HL-60 (cell line): Measurements from ENCODE around the gene CLCNKB.

Source experiments
- POLR2AphosphoS5 ChIP-seq: IDR thresholded peaks from 2 replicates; pipeline ENCODE4 v1.6.1; 2012; ENCODE audit warnings: low read depth
- TF ChIP-seq, protein P1 (sequence below): IDR thresholded peaks from one replicate; pipeline ENCODE4 v1.5.1; 2011; ENCODE audit warnings: low read length, control low read depth, inconsistent platforms; ENCODE audit not compliant: insufficient read depth
- TF ChIP-seq, protein P2 (sequence below): IDR thresholded peaks from 2 replicates; pipeline ENCODE4 v1.6.1; 2012; ENCODE audit warnings: low read depth; ENCODE audit not compliant: insufficient replicate concordance

DNA sequence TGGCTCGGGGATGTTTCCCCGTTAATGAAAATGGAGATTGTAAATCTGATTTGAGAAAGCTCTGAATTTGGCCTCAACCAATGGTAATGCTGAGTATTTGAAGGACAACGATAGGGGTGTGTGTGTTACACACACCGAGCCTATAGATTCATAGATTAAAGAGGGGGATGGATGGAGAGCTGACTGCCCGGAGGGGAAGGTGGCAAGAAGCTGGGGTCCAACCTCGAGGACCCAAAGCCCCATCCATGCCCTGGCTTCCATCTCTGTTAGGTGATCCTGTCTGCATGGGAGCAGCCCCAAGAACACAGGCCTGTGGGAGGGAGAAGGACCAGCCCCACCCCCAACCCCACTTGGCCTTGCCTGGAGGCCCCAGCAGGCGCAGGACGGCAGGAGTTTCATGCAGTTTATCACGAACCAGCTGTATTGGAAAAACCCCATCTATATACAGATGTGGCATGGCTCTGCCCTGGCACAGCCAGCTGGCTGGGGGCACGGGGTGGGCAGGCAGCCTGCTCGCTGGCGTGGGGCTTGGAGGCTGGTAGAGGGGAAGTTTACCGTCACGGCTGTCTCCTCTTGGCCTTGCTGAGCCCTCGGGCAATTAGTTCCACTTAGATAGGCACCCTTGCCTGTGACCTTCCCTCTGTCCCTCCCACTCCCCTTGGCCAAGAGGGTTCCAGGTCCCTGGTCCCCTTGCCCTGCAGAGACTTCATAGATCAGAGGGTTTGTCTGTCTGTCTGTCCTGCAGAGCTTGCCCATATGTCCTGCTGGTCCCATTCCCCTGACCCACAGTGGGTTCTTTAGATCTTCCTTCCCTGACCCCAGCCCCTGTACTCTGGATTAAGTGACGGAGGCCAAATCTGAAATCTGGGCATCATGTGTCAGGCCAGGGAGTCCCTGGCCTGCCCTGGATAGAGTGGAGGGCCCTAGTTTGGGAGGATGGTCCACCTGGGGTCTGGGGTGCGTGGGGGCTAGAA lies 28.8 kb upstream of the CLCNKB start:
- TF ChIP-seq, protein P1, sequence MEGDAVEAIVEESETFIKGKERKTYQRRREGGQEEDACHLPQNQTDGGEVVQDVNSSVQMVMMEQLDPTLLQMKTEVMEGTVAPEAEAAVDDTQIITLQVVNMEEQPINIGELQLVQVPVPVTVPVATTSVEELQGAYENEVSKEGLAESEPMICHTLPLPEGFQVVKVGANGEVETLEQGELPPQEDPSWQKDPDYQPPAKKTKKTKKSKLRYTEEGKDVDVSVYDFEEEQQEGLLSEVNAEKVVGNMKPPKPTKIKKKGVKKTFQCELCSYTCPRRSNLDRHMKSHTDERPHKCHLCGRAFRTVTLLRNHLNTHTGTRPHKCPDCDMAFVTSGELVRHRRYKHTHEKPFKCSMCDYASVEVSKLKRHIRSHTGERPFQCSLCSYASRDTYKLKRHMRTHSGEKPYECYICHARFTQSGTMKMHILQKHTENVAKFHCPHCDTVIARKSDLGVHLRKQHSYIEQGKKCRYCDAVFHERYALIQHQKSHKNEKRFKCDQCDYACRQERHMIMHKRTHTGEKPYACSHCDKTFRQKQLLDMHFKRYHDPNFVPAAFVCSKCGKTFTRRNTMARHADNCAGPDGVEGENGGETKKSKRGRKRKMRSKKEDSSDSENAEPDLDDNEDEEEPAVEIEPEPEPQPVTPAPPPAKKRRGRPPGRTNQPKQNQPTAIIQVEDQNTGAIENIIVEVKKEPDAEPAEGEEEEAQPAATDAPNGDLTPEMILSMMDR = no peak
- TF ChIP-seq, protein P2, sequence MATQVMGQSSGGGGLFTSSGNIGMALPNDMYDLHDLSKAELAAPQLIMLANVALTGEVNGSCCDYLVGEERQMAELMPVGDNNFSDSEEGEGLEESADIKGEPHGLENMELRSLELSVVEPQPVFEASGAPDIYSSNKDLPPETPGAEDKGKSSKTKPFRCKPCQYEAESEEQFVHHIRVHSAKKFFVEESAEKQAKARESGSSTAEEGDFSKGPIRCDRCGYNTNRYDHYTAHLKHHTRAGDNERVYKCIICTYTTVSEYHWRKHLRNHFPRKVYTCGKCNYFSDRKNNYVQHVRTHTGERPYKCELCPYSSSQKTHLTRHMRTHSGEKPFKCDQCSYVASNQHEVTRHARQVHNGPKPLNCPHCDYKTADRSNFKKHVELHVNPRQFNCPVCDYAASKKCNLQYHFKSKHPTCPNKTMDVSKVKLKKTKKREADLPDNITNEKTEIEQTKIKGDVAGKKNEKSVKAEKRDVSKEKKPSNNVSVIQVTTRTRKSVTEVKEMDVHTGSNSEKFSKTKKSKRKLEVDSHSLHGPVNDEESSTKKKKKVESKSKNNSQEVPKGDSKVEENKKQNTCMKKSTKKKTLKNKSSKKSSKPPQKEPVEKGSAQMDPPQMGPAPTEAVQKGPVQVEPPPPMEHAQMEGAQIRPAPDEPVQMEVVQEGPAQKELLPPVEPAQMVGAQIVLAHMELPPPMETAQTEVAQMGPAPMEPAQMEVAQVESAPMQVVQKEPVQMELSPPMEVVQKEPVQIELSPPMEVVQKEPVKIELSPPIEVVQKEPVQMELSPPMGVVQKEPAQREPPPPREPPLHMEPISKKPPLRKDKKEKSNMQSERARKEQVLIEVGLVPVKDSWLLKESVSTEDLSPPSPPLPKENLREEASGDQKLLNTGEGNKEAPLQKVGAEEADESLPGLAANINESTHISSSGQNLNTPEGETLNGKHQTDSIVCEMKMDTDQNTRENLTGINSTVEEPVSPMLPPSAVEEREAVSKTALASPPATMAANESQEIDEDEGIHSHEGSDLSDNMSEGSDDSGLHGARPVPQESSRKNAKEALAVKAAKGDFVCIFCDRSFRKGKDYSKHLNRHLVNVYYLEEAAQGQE = no peak
- no peak for TF ChIP-seq POLR2AphosphoS5
